HG03558 (cell line): ENCODE data around the gene RARA.
"Not testable (repeated sequence)": the region's sequence is repeated elsewhere in the genome, so short reads cannot be mapped to it uniquely, and the experiment has no call there.

Experiments
- ATAC-seq: cut with Tn5 transposase; IDR thresholded peaks from one replicate; pipeline ENCODE4 v1.9.1; 2021; ENCODE audit warnings: moderate number of reproducible peaks; ENCODE audit not compliant: unreplicated experiment; ENCODE audit errors: extremely low read depth

RARA gene

GRCh38 chr17:40366076-40366860 lies 57.3 kb downstream of the RARA start:
- no peak for ATAC-seq

- ATAC-seq = no peak
Observed at GRCh38 chr17:40366861-40367518, 58.0 kb downstream of the RARA start.

GRCh38 chr17:40367728-40368127 lies 58.7 kb downstream of the RARA start:
- not testable (repeated sequence) for ATAC-seq

- no peak for ATAC-seq
Observed at GRCh38 chr17:40369923-40370322, 60.9 kb downstream of the RARA start.

GRCh38 chr17:40371261-40371929 lies 62.4 kb downstream of the RARA start:
- ATAC-seq = no peak

GRCh38 chr17:40372031-40372430 lies 63.1 kb downstream of the RARA start:
- ATAC-seq = no peak

GRCh38 chr17:40372644-40373043 lies 63.7 kb downstream of the RARA start:
- not testable (repeated sequence) for ATAC-seq

GRCh38 chr17:40373324-40373723 lies 64.3 kb downstream of the RARA start:
- no peak for ATAC-seq

GRCh38 chr17:40373999-40374398 lies 65.0 kb downstream of the RARA start:
- no peak for ATAC-seq

GRCh38 chr17:40374821-40375498 lies 66.0 kb downstream of the RARA start:
- ATAC-seq = no peak

- not testable (repeated sequence) for ATAC-seq
Observed at GRCh38 chr17:40375786-40376185, 66.8 kb downstream of the RARA start.

- not testable (repeated sequence) for ATAC-seq
Observed at GRCh38 chr17:40376541-40376940, 67.6 kb downstream of the RARA start.

- no peak for ATAC-seq
Observed at GRCh38 chr17:40377832-40378231, 68.9 kb downstream of the RARA start.

- ATAC-seq = no peak
Observed at GRCh38 chr17:40378966-40379365, 70.0 kb downstream of the RARA start.

- no peak for ATAC-seq
Observed at GRCh38 chr17:40382251-40382650, 73.3 kb downstream of the RARA start.

GRCh38 chr17:40386555-40386954 lies 77.6 kb downstream of the RARA start:
- ATAC-seq = not testable (repeated sequence)

GRCh38 chr17:40399185-40399584 lies 90.2 kb downstream of the RARA start:
- ATAC-seq = no peak

- ATAC-seq = no peak
Observed at GRCh38 chr17:40402668-40403067, 93.7 kb downstream of the RARA start.

GRCh38 chr17:40404003-40404402 lies 95.0 kb downstream of the RARA start:
- no peak for ATAC-seq
